Measurements from ENCODE around the gene BICDL2. TPM values are rescaled to one million over a fixed set of nuclear protein-coding genes. Genes with fewer than 3 reads are reported as not detected.

Gene BICDL2
- total RNA-seq, 1 donor from 2014 or later = not detected

GRCh38 chr16:3017794-3018506, 18.8 kb downstream of the BICDL2 start, which contains the start of gene CLDN6:
CLDN6 (minus strand) TSS chr16:3018183; CDS start chr16:3016021, 2,162 bp downstream.
- ATAC-seq (no peak), DNase-seq (no peak)
- intact Hi-C loops (cut with micrococcal nuclease) = no loop called here

DNA sequence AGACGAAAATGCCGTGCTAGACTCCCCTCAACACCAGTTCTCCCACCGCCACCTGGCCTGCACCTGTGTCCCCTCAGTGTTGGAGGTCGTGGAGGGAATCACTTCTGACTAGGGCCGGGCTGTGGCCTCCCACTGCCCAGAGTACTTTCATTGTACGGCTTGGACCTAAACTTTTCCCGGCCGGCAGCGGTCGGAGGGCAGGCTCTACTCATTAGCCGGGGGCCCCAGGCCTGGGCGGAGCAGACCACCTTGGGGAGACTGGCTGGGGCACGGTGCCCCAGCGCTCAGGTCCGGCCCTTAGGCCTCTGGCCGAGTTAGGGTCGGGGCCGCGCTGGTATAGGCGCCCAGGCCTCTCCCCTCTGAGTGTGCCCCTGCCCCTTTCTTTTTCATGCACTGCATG, 19.4 kb downstream of the BICDL2 start:
- intact Hi-C loops (cut with micrococcal nuclease) = no loop called here
- DNase-seq = no peak
- no peak for ATAC-seq

DNA sequence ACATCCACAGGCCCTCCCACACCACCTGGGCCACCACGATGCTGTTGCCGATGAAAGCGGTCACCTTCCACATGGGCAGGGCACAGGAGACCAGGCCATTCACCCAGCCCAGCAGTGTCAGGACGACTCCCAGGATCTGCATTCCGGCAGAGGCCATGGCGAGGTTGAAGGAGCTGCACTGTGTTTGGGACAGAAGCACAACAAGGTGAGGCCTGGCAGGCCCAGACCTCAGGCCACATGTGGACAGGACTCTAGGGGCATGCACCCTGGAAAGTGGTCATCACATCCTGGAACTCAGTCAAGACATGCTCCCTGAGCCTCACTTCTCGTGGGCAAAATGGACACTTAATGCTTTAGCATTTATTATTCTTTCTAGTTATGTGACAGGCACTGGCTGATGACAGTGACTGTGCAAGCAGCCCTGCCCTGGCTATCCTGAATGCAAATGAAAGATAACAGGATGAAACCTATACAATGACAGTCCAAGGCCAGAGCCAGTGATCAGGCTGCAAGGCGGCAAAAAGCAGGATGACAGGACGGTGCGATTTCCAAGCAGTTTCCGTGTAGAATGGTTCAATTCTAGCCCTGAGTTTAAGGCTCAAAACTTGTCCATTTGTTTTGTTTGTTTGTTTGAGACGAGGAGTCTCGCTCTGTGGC, 20.8 kb downstream of the BICDL2 start:
- DNase-seq = no peak
- ATAC-seq = no peak
- intact Hi-C loops (cut with micrococcal nuclease) = no loop called here

- ATAC-seq (no peak), DNase-seq (no peak)
- intact Hi-C loops (cut with micrococcal nuclease) = no loop called here
Observed at GRCh38 chr16:3014971-3015370, 21.8 kb downstream of the BICDL2 start.

DNA sequence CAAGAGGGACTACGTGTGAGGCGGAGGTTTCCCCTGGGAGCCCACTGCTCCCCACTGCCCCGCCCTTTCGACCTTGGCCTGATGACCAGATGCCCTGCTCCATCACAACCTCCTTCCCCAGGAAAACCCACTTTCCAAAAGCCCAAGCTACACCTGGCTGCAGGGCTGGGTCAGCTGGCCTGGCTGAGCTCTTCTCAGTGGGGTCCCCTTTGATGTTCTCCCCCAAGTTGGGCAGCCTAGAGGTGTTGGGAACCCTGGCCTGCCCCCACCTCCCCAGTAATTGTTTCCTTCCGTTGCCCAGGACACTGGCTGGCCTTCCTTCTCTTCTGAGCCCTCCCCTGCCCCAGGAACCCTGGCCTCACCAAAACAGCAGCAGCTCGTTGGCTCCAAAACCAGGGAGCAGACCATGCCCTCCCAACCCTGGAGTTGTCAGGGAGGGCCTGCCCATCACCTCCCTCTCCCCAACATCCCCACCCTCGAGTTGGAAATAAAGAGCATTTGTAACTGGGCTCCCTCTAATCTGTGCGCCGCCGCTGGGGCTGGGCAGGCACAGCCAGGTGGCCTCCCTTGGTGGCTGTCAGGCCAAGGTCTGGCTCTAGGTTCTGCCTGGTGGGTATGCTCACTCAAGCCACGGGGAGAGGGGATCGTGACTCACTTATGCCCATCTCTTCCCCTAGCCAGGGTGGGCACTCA, 22.6 kb downstream of the BICDL2 start:
- intact Hi-C loops (cut with micrococcal nuclease) = no loop called here

DNA sequence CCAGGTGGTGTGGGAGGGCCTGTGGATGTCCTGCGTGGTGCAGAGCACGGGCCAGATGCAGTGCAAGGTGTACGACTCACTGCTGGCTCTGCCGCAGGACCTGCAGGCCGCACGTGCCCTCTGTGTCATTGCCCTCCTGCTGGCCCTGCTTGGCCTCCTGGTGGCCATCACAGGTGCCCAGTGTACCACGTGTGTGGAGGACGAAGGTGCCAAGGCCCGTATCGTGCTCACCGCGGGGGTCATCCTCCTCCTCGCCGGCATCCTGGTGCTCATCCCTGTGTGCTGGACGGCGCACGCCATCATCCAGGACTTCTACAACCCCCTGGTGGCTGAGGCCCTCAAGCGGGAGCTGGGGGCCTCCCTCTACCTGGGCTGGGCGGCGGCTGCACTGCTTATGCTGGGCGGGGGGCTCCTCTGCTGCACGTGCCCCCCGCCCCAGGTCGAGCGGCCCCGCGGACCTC, 23.2 kb downstream of the BICDL2 start:
- intact Hi-C loops (cut with micrococcal nuclease) = no loop called here
- ATAC-seq = no peak
- no peak for DNase-seq

More for the DNA sequence above, 22.6 kb downstream of the BICDL2 start:
- ATAC-seq (no peak), DNase-seq (no peak)

- peak; percentile 8 for ATAC-seq
- intact Hi-C loops (cut with micrococcal nuclease) = no loop called here
- no peak for DNase-seq
Observed at GRCh38 chr16:3012828-3013420, 23.8 kb downstream of the BICDL2 start, which contains the start of gene CLDN9. CLDN9 (plus strand) TSS chr16:3012923; CDS start chr16:3013363, 440 bp downstream.

DNA sequence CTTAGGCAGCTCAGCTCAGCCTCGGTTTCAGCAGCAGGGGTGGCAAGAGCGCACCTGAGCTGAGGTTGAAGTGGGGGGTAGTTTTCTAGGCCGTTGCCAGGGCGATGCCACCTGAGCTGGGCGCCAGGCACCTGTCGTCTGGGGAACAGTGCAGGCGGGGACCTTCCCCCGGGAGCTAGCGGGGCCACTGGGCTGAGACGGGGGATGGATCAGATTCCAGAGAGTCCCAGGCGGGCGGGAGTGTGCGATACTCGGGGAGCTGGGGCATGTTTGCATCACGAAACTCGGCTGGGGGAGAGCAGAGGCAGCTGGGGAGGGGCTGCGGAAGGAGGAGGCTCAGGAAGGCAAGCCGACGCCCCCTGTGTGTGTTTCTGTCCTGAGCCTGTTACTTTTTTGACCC, 24.5 kb downstream of the BICDL2 start:
- no peak for DNase-seq
- intact Hi-C loops (cut with micrococcal nuclease) = no loop called here
- no peak for ATAC-seq

DNA sequence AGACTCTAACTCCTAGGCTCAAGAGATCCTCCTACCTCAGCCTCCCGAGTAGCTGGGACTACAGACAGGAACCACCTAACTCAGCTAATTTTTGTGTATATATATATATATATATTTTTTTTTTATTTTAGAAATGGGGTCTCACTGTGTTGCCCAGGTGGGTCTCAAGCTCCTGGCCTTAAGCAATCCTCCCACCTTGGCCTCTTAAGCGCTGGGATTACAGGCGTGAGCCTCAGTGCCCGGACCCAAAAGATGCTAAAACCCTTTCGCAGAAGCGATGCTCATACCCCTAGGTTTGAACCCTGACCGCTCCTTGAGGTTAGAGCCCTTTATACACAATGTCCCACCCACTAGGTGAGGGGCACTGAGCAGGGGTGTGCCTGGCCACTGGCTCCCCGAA, 26.2 kb downstream of the BICDL2 start:
- DNase-seq = no peak
- no peak for ATAC-seq
- intact Hi-C loops (cut with micrococcal nuclease) = no loop called here

DNA sequence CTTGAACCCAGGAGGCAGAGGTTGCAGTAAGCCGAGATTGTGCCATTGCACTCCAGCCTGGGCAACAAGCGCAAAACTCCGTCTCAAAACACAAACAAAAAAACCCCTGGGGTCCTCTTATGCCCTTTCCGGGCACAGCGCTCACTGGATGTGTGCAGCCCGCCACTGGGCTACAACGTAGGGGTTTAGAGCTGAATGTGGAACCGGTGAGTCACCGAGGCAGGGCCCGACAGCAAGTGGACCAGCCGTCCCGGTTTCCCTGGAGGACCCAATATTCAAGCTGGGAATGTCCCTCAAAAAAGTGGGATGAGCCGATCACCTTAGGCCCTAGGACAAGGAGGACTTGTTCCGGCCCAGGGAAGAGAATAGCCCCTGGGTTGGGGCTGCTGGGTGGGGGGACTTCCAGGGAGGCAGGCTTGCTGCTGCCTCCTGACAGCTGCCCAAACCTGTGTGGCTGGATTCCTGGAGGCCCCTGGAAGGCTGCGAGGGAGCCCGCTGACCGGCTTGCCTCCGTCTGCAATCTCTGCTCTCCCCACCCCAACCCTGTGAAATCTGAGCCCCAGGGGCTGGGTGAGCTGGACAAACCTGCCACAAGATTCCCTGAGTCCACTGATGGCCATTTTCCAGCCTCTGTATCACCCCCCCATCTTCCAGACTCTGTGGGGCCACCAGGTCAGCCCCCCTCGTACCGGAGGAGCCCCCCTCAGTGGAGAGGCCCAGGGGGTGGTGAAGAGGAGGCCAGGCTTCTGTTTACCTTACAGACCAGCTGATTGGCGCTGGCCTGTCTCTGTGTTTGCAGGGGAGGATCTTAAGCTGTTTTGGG, 27.0 kb downstream of the BICDL2 start:
- no peak for DNase-seq
- no peak for ATAC-seq
- intact Hi-C loops (cut with micrococcal nuclease) = no loop called here

- intact Hi-C loops (cut with micrococcal nuclease) = no loop called here
- DNase-seq (no peak), ATAC-seq (no peak)
Observed at GRCh38 chr16:3008690-3009037, 28.1 kb downstream of the BICDL2 start.

GRCh38 chr16:3007957-3008689, 28.6 kb downstream of the BICDL2 start:
- DNase-seq (no peak), ATAC-seq (no peak)
- intact Hi-C loops (cut with micrococcal nuclease) = no loop called here

GRCh38 chr16:3007059-3007956, 29.4 kb downstream of the BICDL2 start:
- ATAC-seq = no peak
- intact Hi-C loops (cut with micrococcal nuclease) = no loop called here
- DNase-seq = no peak

DNA sequence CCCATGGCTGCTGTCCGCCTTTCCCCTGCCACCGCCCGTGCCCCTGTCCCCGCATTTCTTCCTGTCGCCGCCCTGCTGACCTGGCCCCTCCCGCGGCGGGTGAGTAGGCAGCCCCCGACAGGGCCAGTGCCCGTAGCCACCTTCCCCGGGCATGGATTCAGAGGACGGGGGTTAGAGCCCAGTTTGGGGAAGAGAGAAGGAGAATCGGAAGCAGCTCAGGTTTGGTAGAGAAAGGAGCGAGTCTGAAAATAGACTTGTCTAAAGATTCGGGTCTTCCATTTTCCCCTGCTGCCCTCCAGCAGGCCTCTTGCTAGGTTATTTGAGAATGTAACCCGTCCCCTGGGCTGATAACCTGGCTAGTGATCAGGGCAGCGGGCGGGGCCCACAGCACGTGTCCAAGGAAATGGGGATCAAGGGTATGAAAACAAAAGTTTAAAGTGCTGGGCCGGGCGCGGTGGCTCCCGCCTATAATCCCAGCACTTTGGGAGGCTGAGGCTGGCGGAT, 31.9 kb downstream of the BICDL2 start:
- DNase-seq (no peak), ATAC-seq (no peak)
- intact Hi-C loops (cut with micrococcal nuclease) = no loop called here

GRCh38 chr16:3004319-3004718, 32.4 kb downstream of the BICDL2 start:
- DNase-seq = no peak
- ATAC-seq = no peak
- intact Hi-C loops (cut with micrococcal nuclease) = no loop called here

DNA sequence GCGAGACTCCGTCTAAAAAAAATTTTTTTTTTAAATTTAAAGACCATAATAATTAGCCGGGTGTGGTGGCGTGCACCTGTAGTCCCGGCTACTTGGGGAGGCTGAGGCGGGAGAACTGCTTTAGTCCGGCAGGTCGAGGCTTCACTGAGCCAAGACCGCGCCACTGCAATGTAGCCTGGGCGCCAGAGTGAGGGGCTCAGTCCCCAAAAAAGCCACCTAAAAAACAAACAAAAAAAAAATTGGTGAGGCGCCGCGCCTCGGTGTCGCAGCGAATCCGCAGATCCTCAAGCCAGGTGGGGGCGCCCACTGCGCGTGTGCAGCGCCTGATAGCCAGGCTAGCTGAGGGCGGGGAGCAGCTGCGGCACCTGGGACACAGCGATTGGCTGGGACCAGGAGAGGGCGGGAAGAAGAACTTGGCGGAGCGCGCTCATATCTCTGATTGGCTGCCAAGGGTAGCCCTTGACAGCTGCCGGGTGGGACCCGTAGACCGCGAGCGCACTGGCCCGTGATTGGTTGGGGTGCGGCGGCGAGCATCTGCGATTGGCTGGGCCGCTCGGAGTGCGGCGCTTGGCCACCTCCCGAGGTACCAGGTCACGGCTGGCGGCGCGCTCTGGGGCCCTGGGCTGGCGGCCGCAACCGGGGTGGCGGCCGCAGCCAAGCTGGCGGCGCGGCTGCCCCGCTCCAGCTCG, 33.0 kb downstream of the BICDL2 start:
- DNase-seq = peak; percentile 97
- intact Hi-C loops (cut with micrococcal nuclease) = no loop called here
- peak; percentile 98 for ATAC-seq

GRCh38 chr16:3001316-3001715, 35.4 kb downstream of the BICDL2 start:
- ATAC-seq = no peak

More at GRCh38 chr16:3001316-3001715, 35.4 kb downstream of the BICDL2 start:
- intact Hi-C loops (cut with micrococcal nuclease) = no loop called here
- no peak for DNase-seq

All from left ventricle myocardium superior (tissue), 1 donor.